Vagina (tissue), 2 donors: ENCODE results near the gene SNUPN.

Source experiments
- CTCF ChIP-seq, 3 experiments: fragments of 450-650 bp in 2 of 3; fragments of 200-600 bp in 1 of 3; sonication (generic) in 1 of 3; IDR thresholded peaks; one replicate each; pipeline ENCODE4 v1.5.1; 2017 to 2019; ENCODE audit warnings: antibody characterized with exemption in 3 of 3, mild to moderate bottlenecking in 2 of 3, moderate library complexity in 2 of 3
- POLR2A ChIP-seq, 2 donors: fragments of 450-650 bp; IDR thresholded peaks; one replicate each; pipeline ENCODE4 v1.6.1; 2017; ENCODE audit warnings: antibody characterized with exemption in 2 of 2, mild to moderate bottlenecking in 2 of 2, moderate library complexity in 2 of 2
- POLR2AphosphoS5 ChIP-seq, 2 donors: sonication (generic); formaldehyde crosslinking; IDR thresholded peaks; one replicate each; pipeline ENCODE4 v1.9.0; 2017; ENCODE audit warnings: antibody characterized with exemption in 2 of 2, mild to moderate bottlenecking in 2 of 2, low read depth in 1 of 2; ENCODE audit not compliant: insufficient read depth in 1 of 2

GRCh38 chr15:75599401-75599800 lies 26.1 kb downstream of the SNUPN start:
- TF ChIP-seq POLR2AphosphoS5 (IDR thresholded peaks at IDR 0.05; ENCODE audit: insufficient read depth in 1 of 2, low read depth in 1 of 2): no peak
- no peak for TF ChIP-seq POLR2A (IDR thresholded peaks at IDR 0.05)
- no peak for TF ChIP-seq CTCF (IDR thresholded peaks at IDR 0.05)
